ENCODE data around the gene SLC27A6. TPM values are rescaled to one million over a fixed set of nuclear protein-coding genes. Genes with fewer than 3 reads are reported as not detected.
"Not testable (repeated sequence)": the region's sequence is repeated elsewhere in the genome, so short reads cannot be mapped to it uniquely, and the experiment has no call there.

SLC27A6 gene
- total RNA-seq, 1 experiment from 2014 or later: not detected

- no peak for DNase-seq (ENCODE audit: low read depth)
These were observed 36.7 kb downstream of the SLC27A6 start for GRCh38 chr5:129001841-129002526.

DNA sequence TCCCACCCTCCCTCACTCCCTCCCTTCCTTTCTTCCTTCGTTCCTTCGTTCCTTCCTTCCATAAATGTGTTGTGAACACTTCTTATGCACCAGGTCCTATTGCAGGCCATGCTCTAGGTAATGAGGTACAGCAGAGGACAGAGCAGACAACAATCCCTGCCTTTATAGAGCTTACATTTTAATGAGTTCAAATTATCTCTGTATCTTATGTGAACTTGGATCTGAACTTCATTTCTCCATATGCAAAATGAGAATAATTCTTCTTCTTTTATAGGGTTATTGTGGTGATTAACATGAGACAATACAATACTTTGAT lies 37.2 kb downstream of the SLC27A6 start:
- DNase-seq (ENCODE audit: low read depth): no peak

GRCh38 chr5:129003232-129003631 lies 37.9 kb downstream of the SLC27A6 start:
- no peak for DNase-seq (ENCODE audit: low read depth)

GRCh38 chr5:129014185-129014584 lies 48.9 kb downstream of the SLC27A6 start:
- DNase-seq (ENCODE audit: low read depth): no peak

DNA sequence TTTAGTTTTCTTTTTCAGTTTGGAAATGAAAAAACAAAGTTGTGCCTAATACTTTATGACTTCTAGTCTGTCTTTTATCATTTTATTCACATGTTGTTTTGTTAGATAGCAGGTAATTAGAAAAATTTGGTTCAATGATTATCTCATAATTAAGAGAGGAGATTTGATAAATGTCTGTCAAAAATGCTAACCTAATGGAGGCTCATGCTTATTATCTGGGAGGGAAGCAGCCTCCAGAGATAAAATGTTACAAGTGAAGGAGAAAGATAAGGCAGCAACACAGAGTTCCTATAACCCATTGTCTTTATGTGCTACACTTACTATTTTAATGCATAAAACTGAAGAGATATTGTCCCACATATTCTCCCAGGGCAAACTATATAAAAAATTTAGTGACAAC lies 53.5 kb downstream of the SLC27A6 start:
- DNase-seq (ENCODE audit: low read depth): no peak

DNA sequence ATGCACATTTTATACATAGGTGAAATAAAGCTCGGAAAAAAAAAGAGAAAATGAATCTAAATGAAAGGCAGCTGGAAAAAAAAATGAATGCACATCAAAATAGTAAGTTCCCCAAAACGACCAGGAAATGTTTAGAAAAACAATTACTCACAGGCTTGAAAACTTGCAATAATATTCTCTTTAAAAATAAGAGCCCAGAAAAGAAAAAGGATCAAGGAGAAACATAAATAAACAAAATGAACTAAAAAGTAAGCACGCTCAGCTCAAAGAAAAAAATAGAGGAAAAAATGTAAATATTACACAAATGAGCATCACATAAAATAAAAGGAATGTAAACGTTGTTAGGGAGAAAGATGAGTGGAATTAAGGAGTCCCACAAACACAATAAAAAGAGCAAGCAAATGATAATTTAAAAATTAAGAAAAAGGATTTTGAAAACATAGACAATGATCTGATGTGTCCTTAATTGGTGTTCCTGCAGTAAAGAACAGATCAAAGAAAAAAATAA lies 54.2 kb downstream of the SLC27A6 start:
- DNase-seq (ENCODE audit: low read depth): no peak

- no peak for DNase-seq (ENCODE audit: low read depth)
These were observed 55.4 kb downstream of the SLC27A6 start for GRCh38 chr5:129020683-129021082.

- DNase-seq (ENCODE audit: low read depth): no peak
These were observed 56.5 kb downstream of the SLC27A6 start for GRCh38 chr5:129021744-129022143.

- DNase-seq (ENCODE audit: low read depth): no peak
These were observed 57.3 kb downstream of the SLC27A6 start for GRCh38 chr5:129022599-129022998.

- DNase-seq (ENCODE audit: low read depth): no peak
These were observed 62.0 kb downstream of the SLC27A6 start for GRCh38 chr5:129027260-129027659.

GRCh38 chr5:129031886-129032683 lies 66.8 kb downstream of the SLC27A6 start:
- DNase-seq (ENCODE audit: low read depth): no peak

DNA sequence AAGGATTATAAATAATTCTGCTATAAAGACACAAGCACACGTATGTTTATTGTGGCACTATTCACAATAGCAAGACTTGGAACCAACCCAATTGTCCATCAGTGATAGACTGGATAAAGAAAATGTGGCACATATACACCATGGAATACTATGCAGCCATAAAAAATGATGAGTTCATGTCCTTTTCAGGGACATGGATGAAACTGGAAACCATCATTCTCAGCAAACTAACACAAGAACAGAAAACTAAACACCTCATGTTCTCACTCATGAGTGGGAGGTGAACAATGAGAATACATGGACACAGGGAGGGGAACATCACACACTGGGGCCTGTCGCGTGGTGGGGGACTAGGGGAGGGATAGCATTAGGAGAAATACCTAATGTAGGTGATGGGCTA lies 71.0 kb downstream of the SLC27A6 start:
- not testable (repeated sequence) for DNase-seq (ENCODE audit: low read depth)

DNA sequence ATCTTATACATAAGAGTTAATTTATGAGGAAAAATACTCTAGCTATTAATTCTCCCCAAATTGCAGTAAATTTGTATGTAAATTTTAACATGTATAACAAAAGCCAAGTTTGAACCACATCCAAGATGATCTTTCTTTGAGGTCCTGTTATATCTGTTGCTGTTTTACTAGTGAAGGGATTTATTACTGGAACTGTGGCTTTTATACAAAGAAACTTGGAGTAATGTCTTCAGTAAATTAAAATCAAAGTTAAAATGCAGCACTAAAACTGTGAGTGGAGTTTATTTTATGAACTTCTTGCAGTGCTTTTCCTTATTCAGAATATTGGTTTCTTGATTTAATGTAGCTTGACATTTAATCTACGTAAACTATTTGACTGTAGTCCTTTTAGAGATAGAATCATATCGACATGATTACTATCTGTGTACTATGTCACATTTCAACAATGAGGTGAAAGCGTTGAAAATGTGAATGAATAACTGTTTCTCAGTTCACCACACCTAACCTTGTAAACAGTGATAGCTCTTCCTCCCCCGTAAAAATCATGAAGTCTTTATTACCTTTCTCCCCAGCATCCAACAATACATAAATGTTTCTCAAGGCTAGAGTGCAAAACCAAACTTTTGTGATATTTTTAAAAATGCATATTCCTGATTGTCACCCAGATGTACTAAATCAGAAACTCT lies 76.1 kb downstream of the SLC27A6 start:
- no peak for DNase-seq (ENCODE audit: low read depth)

GRCh38 chr5:129042306-129042705 lies 77.0 kb downstream of the SLC27A6 start:
- no peak for DNase-seq (ENCODE audit: low read depth)

- DNase-seq (ENCODE audit: low read depth): no peak
These were observed 78.6 kb downstream of the SLC27A6 start for GRCh38 chr5:129043894-129044293.

DNA sequence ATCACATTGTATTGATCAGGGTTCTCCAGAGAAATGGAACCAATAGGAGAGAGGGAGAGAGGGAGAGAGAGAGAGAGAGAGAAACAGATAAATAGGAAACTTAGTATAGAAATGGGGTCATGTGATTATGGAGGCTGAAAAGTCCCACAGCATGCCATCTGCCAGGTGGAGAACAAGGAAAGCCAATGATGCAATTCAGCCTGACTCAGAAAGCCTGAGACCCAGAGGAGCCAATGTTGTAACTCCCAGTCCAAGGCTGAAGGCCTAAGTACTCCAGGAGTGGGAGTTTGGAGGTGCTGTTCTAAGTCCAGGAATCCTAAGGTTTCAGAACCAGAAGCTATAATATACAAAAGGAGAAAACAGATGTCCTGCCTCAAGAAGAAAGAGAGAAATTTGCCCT lies 80.9 kb downstream of the SLC27A6 start:
- DNase-seq (ENCODE audit: low read depth): no peak

- no peak for DNase-seq (ENCODE audit: low read depth)
These were observed 83.2 kb downstream of the SLC27A6 start for GRCh38 chr5:129048509-129048908.

DNA sequence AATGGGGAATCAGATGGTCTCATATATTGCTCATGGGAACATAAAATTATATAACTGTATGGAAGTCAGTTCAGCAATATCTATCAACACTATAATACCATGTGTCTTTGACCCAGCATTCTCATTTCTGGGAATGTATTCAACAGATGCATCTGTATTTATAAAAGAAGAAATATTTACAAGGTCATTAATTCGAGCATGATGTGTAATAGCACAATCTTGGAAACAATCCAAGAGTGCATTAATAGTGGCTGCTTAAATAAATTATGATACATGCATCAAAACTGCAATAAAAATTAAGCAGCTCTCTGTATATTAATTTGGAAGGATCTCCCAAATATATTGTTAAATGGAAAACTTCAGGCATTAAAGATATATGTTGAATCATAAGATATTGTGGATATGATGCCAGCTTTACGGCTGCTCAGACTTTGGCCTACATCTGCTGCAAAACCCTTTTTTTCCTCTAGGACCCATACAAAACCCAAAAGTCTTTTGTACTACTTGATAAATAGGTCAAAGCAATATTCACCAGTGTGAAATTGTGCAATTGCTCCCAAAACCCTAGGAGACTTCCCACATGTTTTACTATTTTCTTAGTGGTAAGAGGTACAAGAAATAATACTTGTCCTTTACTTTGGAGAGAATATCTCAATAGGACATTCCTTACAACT lies 84.0 kb downstream of the SLC27A6 start:
- DNase-seq (ENCODE audit: low read depth): no peak

- DNase-seq (ENCODE audit: low read depth): no peak
These were observed 86.0 kb downstream of the SLC27A6 start for GRCh38 chr5:129051283-129051682.

GRCh38 chr5:129053438-129053837 lies 88.2 kb downstream of the SLC27A6 start:
- no peak for DNase-seq (ENCODE audit: low read depth)

DNA sequence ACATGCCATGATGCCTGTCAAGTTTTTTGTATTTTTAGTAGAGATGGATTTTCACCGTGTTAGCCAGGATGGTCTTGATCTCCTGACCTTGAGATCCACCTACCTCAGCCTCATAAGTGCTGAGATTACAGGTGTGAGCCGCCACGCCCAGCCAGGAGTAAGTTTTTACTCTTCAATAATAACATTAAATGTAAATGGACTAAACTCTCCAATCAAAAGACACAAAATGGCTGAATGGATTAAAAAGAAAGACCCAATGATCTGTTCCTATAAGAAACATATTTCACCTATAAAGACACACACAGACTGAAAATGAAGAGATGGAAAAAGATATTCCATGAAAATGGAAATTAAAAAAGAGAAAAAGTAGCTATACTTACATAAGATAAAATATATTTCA lies 92.0 kb downstream of the SLC27A6 start:
- DNase-seq (ENCODE audit: low read depth): no peak

- DNase-seq (ENCODE audit: low read depth): no peak
These were observed 96.6 kb downstream of the SLC27A6 start for GRCh38 chr5:129061849-129062248.

All from RPMI7951 (cell line).